HG03521 (cell line): ENCODE measurements around the gene DLX1.
"Not testable (repeated sequence)": the region's sequence is repeated elsewhere in the genome, so short reads cannot be mapped to it uniquely, and the experiment has no call there.

Source experiments
- ATAC-seq: cut with Tn5 transposase; IDR thresholded peaks from one replicate; pipeline ENCODE4 v1.9.1; 2021; ENCODE audit warnings: mild to moderate bottlenecking, moderate library complexity; ENCODE audit not compliant: unreplicated experiment

DLX1 gene

DNA sequence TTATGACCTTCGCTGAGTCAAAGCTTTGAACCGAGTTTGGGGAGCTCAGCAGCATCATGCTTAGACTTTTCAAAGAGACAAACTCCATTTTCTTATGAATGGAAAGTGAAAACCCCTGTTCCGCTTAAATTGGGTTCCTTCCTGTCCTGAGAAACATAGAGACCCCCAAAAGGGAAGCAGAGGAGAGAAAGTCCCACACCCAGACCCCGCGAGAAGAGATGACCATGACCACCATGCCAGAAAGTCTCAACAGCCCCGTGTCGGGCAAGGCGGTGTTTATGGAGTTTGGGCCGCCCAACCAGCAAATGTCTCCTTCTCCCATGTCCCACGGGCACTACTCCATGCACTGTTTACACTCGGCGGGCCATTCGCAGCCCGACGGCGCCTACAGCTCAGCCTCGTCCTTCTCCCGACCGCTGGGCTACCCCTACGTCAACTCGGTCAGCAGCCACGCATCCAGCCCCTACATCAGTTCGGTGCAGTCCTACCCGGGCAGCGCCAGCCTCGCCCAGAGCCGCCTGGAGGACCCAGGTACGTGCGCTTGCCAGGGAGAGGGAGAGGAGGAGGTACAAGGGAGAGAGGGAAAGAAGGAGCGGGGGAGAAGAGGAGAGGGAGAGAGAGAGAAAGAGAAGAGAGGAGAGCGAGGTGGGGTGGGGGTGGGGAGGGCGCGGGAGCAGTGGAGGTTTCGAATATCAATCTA, at the start of gene DLX1:
Gene DLX1, plus strand, starts transcription at position 48 of the 700 bp plus-strand sequence. Its CDS starts 171 bp downstream, at position 219.
- ATAC-seq: no peak

DNA sequence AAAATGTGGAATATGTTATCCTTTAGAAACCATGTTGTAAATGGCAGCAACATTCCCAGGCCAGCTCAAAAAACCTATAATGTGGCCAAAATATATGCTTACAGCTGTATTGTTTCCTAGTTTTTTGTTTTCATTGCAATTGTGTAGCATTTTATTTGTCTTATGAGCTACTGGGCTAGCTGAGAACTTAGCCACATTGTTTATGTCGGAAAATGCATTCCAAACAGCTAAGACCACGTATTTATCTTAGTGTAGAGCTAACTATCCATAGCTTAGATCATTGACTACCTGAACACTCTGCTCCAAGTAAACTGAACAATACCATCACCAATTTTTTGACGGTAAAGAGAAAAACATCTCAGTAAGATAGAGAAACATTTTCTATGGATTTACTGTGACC, 47.2 kb upstream of the DLX1 start:
- no peak for ATAC-seq

DNA sequence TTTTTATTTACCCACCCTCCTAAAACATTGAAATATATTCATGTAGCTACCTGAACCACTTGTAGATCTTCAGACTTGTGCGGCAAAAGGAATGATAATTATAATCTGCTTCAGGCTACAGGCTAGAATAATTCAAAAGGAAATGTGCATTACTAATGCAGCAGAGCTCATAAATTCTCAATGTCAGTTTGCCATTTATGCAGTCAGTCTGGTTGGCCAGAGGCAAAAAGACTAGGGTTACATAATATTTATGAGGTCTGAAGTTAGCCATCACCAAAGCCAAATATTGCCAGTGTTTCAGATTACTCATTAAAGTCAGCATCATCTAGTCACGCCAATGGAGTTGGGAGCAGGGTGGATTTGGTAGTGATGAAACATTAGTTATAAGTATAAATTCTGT, 46.7 kb upstream of the DLX1 start:
- ATAC-seq: no peak

DNA sequence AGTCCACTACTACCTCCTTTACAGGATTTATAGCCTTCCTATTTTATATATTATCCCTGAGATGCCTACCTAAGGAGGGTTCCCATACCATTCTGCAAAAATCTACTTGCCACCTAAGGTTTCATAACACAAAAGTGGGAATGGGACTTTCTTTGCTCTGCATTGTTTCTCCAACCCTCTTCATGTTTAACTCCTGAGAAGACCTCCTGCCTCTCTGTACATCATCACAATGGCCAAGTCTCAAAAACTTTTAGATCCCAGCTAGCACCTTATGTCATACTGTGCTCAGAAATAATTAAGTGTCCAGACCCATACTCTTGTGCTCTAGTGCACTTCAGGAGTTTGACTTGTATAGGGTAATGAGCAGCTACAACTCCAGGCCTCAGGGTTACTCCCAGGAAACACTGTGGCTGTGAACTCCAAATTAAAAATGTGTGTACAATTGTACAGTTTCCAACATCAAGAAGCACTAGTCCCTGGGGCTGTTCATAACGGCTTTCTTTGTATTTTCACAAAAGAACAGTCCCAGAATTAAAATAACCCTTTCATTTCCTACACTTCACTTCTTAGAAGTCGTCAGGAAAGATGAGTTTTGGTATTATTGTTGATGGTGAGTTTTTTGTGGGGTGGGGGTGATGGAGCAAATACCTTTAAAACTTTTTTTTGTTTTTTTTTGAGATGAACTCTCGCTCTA, 46.1 kb upstream of the DLX1 start:
- ATAC-seq: no peak

DNA sequence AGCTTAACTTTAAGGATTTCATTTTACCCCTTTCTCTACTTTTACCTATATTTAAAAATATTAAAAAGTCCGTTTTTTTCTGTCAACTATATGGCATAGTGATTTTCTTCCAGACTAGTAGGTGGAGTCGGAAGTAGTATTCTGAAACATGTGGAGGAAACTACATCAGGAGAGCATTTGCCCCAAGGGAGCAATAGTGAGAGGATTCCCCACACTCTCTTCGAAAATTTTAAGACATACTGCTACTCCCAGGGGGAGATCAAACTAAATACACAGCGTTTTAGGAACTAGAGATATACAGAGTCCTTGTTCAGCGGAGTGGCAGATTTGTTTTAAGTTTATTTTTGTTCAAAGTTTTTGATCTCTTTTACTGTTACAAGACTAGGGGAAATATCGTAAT, 45.0 kb upstream of the DLX1 start:
- ATAC-seq: no peak

DNA sequence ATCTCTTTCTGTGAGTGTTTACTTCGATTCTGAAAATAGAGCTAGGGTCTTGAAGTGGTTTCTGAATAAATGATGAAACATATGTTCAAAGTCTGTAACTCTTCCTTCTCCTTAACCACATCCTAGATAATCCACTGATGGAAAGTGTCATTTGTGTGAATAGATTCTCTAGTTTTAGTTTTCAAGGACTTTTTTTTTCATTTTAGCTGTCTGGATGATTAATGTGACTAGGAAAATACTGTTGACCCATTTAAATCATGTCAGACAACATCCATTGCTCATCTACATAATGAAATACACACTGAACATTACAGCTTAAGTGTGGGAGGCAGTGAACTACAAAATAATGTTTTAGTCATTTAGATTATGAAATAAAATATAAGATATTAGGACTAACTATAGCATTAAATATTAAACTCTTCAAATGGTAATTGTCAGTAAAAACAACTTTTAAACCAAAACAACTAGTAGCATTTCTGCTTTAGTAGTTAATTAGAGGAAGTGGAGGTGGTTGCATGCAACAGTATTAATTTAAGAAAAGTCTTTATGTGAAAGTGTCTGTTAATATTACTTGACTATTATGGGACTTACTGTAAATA, 39.1 kb upstream of the DLX1 start:
- no peak for ATAC-seq

DNA sequence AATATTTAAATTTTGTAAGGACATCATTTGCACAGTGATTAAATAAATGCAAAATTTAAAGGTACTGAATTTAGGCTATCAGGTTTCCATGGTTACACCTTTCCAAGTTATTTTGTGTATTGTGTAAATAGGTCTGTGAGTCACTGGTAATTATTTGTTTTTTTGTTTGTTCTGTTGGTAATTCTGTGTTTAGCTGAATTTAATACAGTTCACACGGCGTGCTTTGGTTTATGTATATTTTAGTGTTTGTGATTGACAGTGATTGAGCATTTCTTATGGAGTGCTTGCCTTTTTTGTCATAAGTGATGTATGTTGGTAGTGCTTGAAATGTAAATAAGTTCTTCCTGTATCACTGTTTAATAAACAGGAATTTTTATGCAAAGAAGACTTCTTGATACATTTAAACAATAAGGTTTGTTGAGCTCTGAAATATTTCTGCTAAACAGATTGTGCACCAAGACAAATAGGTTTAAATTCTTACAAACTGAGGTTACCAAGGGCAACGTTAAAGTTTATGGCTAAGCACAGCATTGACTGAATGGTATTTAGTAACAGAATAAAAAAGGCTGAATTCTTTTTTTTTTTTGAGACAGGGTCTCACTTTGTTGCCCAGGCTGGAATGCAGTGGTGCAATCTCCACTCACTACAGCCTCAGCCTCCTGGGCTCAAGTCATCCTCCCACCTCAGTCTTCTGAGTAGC, 38.3 kb upstream of the DLX1 start:
- no peak for ATAC-seq

DNA sequence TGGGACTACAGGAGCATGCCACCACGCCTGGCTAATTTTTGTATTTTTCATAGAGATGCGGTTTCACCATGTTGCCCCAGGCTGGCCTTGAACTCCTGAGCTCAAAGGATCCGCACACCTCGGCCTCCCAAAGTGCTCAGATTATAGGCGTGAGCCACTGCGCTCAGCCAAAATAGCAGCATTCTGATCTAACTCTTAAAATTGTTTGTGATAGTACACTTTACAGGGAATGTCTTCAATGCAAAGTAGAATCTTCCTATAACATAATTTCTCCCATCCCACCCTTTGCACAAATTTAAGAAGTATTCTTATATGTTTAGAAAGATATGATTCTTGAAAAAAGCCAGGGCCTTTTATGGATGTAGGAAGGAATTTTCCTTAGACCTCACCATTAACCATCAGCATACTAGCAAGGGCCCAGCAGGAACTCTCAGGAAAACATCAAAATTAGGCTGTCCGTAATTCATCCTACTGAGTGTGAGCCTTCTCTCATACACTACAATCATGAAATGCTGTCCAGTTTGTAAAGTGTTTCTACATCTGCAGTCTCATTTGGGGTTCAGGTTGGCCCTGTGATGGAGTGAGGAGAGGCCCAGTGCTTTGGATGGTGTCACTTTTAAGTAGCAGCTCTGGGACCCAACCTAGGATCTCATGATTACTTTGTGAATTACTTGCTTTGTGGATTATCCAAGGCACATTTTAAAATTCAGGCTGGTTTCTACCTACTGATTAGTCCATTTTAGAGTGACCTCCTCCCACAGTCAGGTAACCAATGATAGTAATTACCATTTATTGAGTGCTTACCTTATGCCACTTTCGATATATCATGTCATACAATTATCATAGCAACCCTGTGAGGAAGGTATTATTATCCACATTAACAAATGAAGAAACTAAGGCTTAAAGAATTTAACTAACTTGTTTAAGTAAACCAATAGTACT, 37.5 kb upstream of the DLX1 start:
- ATAC-seq: no peak

DNA sequence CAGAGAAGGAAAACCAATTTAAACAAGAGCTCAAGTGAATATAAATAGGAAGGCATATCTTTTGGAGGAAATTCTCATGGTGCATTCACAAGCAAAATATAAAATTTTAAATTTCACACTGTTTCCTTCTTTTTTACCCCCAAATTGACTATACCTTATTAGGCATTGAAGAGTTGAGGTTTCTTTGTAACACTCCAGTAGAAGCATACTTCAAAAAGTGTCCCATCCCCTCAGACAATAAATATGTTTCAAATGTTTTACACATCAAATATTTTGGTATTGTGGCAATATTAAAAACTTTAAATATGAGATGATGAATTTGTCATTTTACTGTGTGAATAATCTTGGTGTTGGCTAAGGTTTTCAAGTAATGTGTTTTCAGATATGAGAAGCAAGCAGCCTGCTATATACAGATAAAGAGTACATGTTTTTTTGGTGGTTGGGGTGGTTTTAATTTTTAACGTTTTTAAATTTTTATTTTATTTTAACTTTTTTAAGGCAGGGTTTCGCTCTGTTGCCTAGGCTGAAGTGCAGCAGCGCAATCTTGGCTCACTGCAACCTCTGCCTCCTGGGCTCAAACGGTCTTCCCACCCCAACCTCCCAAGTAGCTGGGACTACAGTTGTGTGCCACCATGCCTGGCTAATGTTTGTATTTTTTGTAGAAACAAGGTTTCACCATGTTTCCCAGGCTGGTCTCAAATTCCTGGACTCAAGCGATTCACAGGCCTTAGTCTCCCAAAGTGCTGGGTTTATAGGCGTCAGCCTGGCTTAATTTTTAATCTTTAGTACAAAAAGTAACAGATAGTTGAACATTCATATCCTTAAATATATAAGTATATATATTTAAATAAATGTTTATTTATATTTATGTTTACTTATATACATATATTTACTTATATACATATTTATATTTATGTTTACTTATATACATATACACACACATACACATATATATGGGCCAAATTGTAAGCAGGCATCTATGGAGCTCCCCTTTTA, 36.5 kb upstream of the DLX1 start:
- no peak for ATAC-seq

DNA sequence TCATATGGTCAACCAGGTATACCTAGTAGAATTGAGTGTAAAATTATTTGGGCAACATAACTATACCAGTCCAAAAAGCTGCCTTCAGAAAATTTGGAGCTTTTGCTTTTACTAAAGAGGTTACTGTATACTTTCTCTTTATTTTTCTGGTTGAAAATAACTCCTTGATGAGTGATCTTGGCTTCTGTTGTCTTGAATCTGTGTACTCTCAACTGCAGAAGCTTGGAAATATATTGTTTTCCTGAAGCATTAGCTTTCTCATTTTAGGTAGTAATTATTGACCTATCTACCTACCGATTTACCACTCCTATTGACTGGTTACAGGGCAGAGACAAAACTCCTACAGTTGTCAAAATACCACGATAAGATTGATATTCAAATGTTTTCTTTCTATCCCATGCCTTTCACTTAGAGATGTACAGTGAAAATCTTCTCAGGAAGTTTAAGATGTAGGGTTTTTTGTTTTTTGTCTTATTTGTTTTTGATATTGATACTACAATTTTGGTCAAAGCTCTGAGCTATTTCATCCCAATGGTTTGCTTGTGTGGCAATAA, 35.7 kb upstream of the DLX1 start:
- ATAC-seq: no peak

DNA sequence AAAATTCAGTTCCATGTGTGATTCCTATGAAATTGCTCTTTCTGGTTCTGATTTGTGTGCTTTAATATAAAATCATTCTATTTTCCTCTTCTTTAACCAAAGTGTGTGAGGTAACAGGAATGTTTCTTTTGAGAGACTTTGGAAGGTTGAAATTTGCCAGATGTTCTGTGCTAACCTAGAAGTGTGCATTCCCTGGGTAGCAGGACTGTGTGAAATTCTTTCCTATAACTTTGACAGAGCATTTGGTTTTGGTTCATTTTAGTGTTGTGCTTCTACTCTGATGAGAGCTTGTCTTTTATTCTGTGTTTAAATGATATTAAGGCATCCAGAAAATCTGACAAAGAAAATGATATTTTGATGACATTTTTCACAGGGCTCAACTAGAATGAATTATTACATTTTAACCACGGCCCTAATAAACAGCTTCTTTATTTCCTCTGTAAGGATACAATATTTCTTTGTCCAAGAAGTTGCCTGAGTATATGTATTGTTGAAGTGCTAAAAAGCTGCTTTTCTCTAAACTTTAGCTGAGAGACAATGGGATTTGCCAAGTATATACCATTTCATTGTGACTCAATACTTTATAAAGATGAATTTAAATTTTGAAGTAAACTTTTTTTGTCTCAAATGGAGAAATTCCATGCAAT, 34.7 kb upstream of the DLX1 start:
- no peak for ATAC-seq

DNA sequence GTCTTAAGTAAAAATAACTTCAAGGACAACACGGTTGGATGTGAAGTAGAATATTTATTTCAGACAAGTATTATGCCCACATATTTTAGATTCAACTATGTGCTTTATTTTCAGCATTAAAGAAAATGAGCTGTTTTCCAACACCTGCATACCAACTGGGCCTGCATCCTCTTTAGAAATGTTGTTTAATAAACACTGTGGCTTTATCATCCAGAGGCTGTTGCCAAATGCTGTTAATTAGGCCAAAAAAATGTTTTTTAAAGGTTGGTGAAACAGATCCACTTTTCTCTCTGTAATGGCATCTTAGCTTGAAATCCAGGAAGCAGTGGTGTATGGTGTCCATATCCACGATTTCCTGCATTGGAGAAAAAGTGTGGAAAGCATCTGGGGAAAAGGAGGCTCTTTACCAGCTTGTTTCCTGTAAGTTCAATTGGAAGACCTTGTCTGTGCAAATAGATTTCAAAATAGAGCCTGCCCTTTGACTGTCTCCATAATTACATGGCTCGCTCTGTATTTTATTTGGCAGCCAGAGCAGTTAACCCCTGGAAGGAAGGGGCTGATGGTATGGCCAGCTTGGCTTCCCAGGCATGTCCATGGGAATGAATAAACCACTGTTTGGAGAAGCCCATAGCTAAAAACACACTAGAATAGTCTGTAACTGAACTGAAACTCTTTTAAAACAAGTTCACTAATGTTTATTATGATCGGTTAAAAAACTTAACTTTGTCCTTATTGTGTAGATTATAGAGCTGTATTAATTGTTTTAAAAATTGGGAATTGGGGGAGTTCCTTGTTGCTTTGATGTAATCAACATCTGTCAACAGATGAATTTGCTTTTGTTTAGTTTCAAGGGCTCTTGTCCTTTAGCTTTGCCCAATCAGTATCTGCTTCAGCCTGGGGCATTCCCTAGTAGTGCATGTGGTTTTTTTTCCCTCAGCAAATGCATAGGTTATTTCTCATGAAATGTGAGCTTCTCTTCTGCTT, 33.0 kb upstream of the DLX1 start:
- no peak for ATAC-seq

DNA sequence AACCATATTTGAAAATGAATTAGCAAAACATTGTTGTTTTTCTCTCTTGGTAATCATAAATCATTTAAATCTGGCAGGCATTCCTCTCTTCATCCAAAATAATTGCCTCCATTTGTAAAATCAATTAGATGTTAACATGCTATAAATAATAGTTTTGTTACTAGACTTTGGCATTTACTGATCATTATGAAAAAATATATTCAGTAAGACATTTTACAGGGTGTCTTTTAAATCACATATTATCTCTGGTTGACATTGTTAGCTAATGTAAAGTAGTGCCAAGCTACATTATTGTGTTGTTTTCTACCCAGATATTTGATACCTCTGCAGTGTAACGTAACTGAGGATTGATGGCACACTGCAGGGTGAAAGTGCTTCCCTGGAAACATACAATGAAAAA, 31.8 kb upstream of the DLX1 start:
- ATAC-seq: no peak

DNA sequence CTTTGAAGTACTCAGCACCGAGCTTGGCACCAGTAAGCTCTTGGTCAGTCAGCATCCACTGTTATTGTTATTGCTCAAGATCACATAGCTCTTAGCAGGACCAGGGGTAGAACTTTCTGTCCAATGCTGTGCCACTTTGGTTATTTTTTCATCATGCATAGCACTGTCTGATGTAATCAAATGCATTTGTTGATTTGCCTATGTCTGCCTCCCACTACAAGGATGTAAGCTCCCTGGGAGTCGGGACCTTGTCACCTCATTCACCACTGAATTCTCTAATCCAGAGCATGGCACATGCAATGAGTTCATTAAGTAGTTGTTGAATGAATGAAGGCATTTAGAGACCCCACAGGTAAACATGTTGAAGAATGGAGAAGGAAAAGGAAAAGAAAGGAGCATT, 29.0 kb upstream of the DLX1 start:
- no peak for ATAC-seq

DNA sequence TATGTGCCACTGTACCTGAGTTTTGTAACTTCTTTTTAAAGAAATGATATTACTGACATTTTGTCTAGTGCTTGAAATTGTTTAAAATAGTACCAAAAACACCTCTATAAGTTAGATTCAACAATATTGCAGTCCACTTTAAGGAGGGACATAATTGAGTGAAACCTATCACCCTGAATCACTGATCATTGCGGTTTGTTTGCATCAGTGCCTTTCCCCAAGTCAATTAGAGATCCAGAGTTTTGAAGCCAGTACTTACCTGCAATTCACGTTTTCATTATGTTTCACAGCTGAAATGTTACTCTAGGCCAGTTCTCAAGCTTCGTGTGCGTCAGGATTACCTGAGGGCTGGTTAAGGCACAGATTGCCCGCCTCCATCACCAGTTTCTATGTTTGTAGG, 26.6 kb upstream of the DLX1 start:
- ATAC-seq: no peak

DNA sequence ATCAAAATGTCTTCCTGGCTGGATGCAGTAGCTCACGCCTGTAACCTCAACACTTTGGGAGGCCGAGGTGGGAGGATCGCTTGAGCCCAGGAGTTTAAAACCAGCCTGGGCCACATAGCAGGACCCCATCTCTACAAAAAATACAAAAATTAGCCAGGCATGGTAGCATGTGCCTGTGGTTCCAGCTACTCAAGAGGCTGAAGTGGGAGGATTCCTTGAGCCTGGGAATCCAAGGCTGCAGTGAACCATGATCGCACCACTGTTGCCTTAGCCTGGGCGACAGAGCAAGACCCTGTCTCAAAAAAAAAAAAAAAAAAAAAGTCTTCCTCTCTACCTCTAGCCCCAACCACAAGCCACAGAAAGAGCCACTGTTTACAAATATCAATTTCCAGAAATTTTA, 25.2 kb upstream of the DLX1 start:
- not testable (repeated sequence) for ATAC-seq

DNA sequence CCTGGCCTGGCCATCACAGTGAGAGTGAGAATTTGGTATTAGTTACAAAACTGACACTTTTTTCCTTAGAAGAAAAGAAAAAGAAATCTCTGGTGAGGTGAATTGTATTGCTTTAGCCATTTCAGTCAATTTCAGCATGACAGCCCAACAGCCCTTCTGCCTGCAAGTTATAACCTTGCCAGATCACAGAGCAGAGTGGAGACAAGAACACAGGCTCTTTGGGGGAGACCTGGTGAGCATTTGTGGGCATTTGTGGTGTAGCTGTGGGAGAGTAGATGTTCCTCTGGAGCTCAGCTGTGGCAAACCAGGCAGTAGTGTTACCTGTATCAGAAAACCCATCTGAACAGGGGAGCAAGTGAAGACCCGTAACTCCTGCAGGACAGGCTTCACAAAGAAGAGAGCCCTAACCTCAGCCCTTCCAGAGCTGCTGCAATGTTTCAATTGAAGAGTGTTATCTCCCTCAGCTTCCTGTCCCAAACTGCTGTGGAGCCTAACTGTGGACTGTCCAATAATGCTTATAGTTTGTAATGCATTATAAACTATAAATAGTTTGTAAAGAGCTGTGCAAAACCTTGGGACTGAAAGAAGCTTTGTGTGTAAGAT, 22.8 kb upstream of the DLX1 start:
- no peak for ATAC-seq
